HG02759 (cell line): ENCODE measurements around the gene FOXK1.
A peak's percentile ranks its signal among the peaks of the same experiment; 100 is the strongest.

Experiments used
- ATAC-seq: cut with Tn5 transposase; IDR thresholded peaks from one replicate; pipeline ENCODE4 v1.9.1; 2021; ENCODE audit warnings: mild to moderate bottlenecking, moderate library complexity; ENCODE audit not compliant: unreplicated experiment

The FOXK1 gene

GRCh38 chr7:4742852-4743251 lies 60.8 kb downstream of the FOXK1 start:
- no peak for ATAC-seq

GRCh38 chr7:4744391-4745264 lies 62.5 kb downstream of the FOXK1 start:
- peak; percentile 80 for ATAC-seq

GRCh38 chr7:4745265-4745919 lies 63.3 kb downstream of the FOXK1 start:
- peak; percentile 26 for ATAC-seq

GRCh38 chr7:4745971-4746919 lies 64.2 kb downstream of the FOXK1 start:
- no peak for ATAC-seq

GRCh38 chr7:4747013-4747412 lies 64.9 kb downstream of the FOXK1 start:
- ATAC-seq = no peak

GRCh38 chr7:4747746-4748145 lies 65.7 kb downstream of the FOXK1 start:
- no peak for ATAC-seq

GRCh38 chr7:4748231-4748681 lies 66.2 kb downstream of the FOXK1 start:
- no peak for ATAC-seq

- no peak for ATAC-seq
These were observed 67.3 kb downstream of the FOXK1 start for GRCh38 chr7:4749363-4749762.

GRCh38 chr7:4749798-4750197 lies 67.7 kb downstream of the FOXK1 start:
- no peak for ATAC-seq

- ATAC-seq = no peak
These were observed 69.4 kb downstream of the FOXK1 start for GRCh38 chr7:4751398-4751947.

GRCh38 chr7:4753598-4754432 lies 71.7 kb downstream of the FOXK1 start:
- peak; percentile 88 for ATAC-seq

- ATAC-seq = no peak
These were observed 72.4 kb downstream of the FOXK1 start for GRCh38 chr7:4754433-4755010.

- ATAC-seq = no peak
These were observed 73.0 kb downstream of the FOXK1 start for GRCh38 chr7:4755045-4755444.

GRCh38 chr7:4758111-4758510 lies 76.0 kb downstream of the FOXK1 start:
- ATAC-seq = no peak

- no peak for ATAC-seq
These were observed 76.7 kb downstream of the FOXK1 start for GRCh38 chr7:4758791-4759190.

GRCh38 chr7:4759211-4759610 lies 77.1 kb downstream of the FOXK1 start:
- no peak for ATAC-seq

GRCh38 chr7:4760952-4761351 lies 78.9 kb downstream of the FOXK1 start:
- ATAC-seq = no peak

GRCh38 chr7:4762121-4763055 lies 80.3 kb downstream of the FOXK1 start:
- no peak for ATAC-seq
